Prostate gland (tissue), 2 donors: Measurements from ENCODE around the gene SKA2.

ENCODE experiments used
- POLR2AphosphoS5 ChIP-seq: sonication (generic); formaldehyde crosslinking; IDR thresholded peaks from one replicate; pipeline ENCODE4 v1.6.1; 2017; ENCODE audit warnings: antibody characterized with exemption
- TF ChIP-seq, protein P1 (sequence below), 4 experiments: fragments of 200-600 bp in 2 of 4; fragments of 450-650 bp in 2 of 4; sonication (generic) in 2 of 4; IDR thresholded peaks; 1 replicate in 3 of 4; 2 replicates in 1 of 4; pipeline ENCODE4 v1.5.1; 2016 to 2019; ENCODE audit warnings: antibody characterized with exemption in 4 of 4, mild to moderate bottlenecking in 2 of 4, moderate library complexity in 2 of 4

DNA sequence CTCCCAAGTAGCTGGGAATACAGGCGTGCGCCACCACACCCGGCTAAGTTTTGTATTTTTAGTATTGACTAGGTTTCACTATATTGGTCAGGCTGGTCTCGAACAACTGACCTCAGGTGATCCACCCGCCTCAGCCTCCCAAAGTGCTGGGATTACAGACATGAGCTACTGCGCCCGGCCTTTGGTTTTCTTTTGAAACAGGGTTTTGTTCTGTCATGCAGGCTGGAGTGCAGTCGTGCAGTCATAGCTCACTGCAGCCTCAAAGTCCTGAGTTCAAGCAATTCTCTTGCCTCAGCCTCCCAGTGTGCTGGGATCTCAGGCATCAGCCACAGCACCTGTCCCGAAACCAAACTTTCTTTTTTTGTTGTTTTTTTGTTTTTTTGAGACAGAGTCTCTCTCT is 25.6 kb upstream of the SKA2 start:
- TF ChIP-seq, protein P1, sequence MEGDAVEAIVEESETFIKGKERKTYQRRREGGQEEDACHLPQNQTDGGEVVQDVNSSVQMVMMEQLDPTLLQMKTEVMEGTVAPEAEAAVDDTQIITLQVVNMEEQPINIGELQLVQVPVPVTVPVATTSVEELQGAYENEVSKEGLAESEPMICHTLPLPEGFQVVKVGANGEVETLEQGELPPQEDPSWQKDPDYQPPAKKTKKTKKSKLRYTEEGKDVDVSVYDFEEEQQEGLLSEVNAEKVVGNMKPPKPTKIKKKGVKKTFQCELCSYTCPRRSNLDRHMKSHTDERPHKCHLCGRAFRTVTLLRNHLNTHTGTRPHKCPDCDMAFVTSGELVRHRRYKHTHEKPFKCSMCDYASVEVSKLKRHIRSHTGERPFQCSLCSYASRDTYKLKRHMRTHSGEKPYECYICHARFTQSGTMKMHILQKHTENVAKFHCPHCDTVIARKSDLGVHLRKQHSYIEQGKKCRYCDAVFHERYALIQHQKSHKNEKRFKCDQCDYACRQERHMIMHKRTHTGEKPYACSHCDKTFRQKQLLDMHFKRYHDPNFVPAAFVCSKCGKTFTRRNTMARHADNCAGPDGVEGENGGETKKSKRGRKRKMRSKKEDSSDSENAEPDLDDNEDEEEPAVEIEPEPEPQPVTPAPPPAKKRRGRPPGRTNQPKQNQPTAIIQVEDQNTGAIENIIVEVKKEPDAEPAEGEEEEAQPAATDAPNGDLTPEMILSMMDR (IDR thresholded peaks at IDR 0.05) = no peak
- TF ChIP-seq POLR2AphosphoS5 = no peak
